ENCODE data around the gene GRIA3. TPM values are rescaled to one million over a fixed set of nuclear protein-coding genes. Genes with fewer than 3 reads are reported as not detected.
"Not testable (repeated sequence)": the region's sequence is repeated elsewhere in the genome, so short reads cannot be mapped to it uniquely, and the experiment has no call there.

Gene GRIA3
- total RNA-seq, 1 donor from 2014 or later: 3.7 TPM

GRCh38 chrX:123425904-123426303 lies 241.8 kb downstream of the GRIA3 start:
- no peak for DNase-seq
- TF ChIP-seq CTCF (IDR thresholded peaks at IDR 0.05; ENCODE audit: borderline replicate concordance): no peak
- H3K9me3 ChIP-seq (replicated peaks): no peaks in the 10 kb centered on the region
- no peaks in the 10 kb centered on the region for H3K27me3 ChIP-seq (ENCODE audit: low read depth)
- intact Hi-C loops (cut with micrococcal nuclease): no loop called here
- no peak overlapping the region for H3K27ac ChIP-seq (replicated peaks)
- H3K36me3 ChIP-seq: no peaks in the 10 kb centered on the region
- no peak overlapping the region for H3K4me3 ChIP-seq
- no peaks in the 10 kb centered on the region for H3K4me1 ChIP-seq

- H3K36me3 ChIP-seq: no peaks in the 10 kb centered on the region
- no peaks in the 10 kb centered on the region for H3K9me3 ChIP-seq (replicated peaks)
- no peaks in the 10 kb centered on the region for H3K4me1 ChIP-seq
- no peak overlapping the region for H3K27ac ChIP-seq (replicated peaks)
- H3K4me3 ChIP-seq: no peak overlapping the region
- no peaks in the 10 kb centered on the region for H3K27me3 ChIP-seq (ENCODE audit: low read depth)
- TF ChIP-seq CTCF (IDR thresholded peaks at IDR 0.05; ENCODE audit: borderline replicate concordance): no peak
- no peak for DNase-seq
- intact Hi-C loops (cut with micrococcal nuclease): no loop called here
Measured at GRCh38 chrX:123432361-123433150, 248.5 kb downstream of the GRIA3 start.

- no peak for TF ChIP-seq CTCF (IDR thresholded peaks at IDR 0.05; ENCODE audit: borderline replicate concordance)
Measured at GRCh38 chrX:123436512-123437136, 252.5 kb downstream of the GRIA3 start.

GRCh38 chrX:123439926-123440325 lies 255.8 kb downstream of the GRIA3 start:
- H3K9me3 ChIP-seq (replicated peaks); DNase-seq; H3K36me3 ChIP-seq; H3K27me3 ChIP-seq (ENCODE audit: low read depth); H3K4me1 ChIP-seq; H3K4me3 ChIP-seq; H3K27ac ChIP-seq (replicated peaks); intact Hi-C loops (cut with micrococcal nuclease): not testable (repeated sequence)

More at GRCh38 chrX:123436512-123437136, 252.5 kb downstream of the GRIA3 start:
- intact Hi-C loops (cut with micrococcal nuclease): no loop called here
- Histone ChIP-seq H3K9me3 (replicated peaks) (no peaks in the 10 kb centered on the region), H3K4me3 (no peak overlapping the region), H3K36me3 (no peaks in the 10 kb centered on the region), H3K27me3 (ENCODE audit: low read depth) (no peaks in the 10 kb centered on the region), H3K27ac (replicated peaks) (no peak overlapping the region), H3K4me1 (no peaks in the 10 kb centered on the region)
- DNase-seq: no peak

- intact Hi-C loops (cut with micrococcal nuclease): no loop called here
- H3K36me3 ChIP-seq: no peaks in the 10 kb centered on the region
- TF ChIP-seq CTCF (IDR thresholded peaks at IDR 0.05; ENCODE audit: borderline replicate concordance): no peak
- no peaks in the 10 kb centered on the region for H3K9me3 ChIP-seq (replicated peaks)
- H3K4me3 ChIP-seq: no peak overlapping the region
- no peaks in the 10 kb centered on the region for H3K4me1 ChIP-seq
- no peak for DNase-seq
- no peak overlapping the region for H3K27ac ChIP-seq (replicated peaks)
- H3K27me3 ChIP-seq (ENCODE audit: low read depth): no peaks in the 10 kb centered on the region
Measured at GRCh38 chrX:123442764-123443163, 258.7 kb downstream of the GRIA3 start.

GRCh38 chrX:123447506-123447905 lies 263.4 kb downstream of the GRIA3 start:
- H3K4me3 ChIP-seq: no peak overlapping the region
- H3K9me3 ChIP-seq (replicated peaks): no peaks in the 10 kb centered on the region
- H3K4me1 ChIP-seq: no peaks in the 10 kb centered on the region
- TF ChIP-seq CTCF (IDR thresholded peaks at IDR 0.05; ENCODE audit: borderline replicate concordance): no peak
- intact Hi-C loops (cut with micrococcal nuclease): no loop called here
- H3K27ac ChIP-seq (replicated peaks): no peak overlapping the region
- no peak for DNase-seq
- H3K36me3 ChIP-seq: no peaks in the 10 kb centered on the region
- no peaks in the 10 kb centered on the region for H3K27me3 ChIP-seq (ENCODE audit: low read depth)
